A549 (cell line): ENCODE data around the gene SOD2. TPM values are rescaled to one million over a fixed set of nuclear protein-coding genes. Genes with fewer than 3 reads are reported as not detected.

Source experiments
- ATAC-seq, 2 experiments: fragments of 200-7000 bp in 1 of 2; fragments of >200 bp in 1 of 2; cut with Nextera tagmentation in 1 of 2; cut with Tn5 transposase in 1 of 2; 3 replicates each; pipeline versions ENCODE4 v1.8.0 to v1.9.1; 2018 to 2020; ENCODE audit warnings: mild to moderate bottlenecking in 1 of 2, moderate library complexity in 1 of 2
- CTCF ChIA-PET: fragments of 300-600 bp; sonication (Branson Sonifier 250); formaldehyde crosslinking; extraction: SDS; loops from one replicate; lab custom pipeline; 2021; ENCODE audit warnings: antibody characterized with exemption, inconsistent platforms; lab: Yijun Ruan, JAX
- POLR2A ChIA-PET: fragments of 350-600 bp; formaldehyde crosslinking; extraction: SDS; loops from one replicate; lab custom pipeline; 2021; ENCODE audit warnings: antibody characterized with exemption, inconsistent platforms; lab: Yijun Ruan, JAX
- DNase-seq, 2 experiments: peaks; one replicate each; pipeline versions ENCODE4 v3.0.0 to v3.0.0-alpha.2; 2011 to 2016; ENCODE audit warnings: low read depth in 1 of 2, low spot score in 1 of 2
- FAIRE-seq: peaks from 2 replicates; lab custom pipeline; 2011; peaks lifted over from hg19 to GRCh38; lab: Jason Lieb, UNC
- H3K27ac ChIP-seq, 2 experiments: fragments of >200 bp; sonication (Bioruptor Twin); formaldehyde crosslinking; 3 replicates each; pipeline ENCODE4 v1.5.1; 2016 to 2017
- H3K4me1 ChIP-seq: fragments of >200 bp; sonication (Bioruptor Twin); formaldehyde crosslinking; 3 replicates; pipeline ENCODE4 v1.6.1; 2016
- H3K4me2 ChIP-seq: fragments of >200 bp; sonication (Bioruptor Twin); formaldehyde crosslinking; 3 replicates; pipeline ENCODE4 v1.6.1; 2016
- H3K4me3 ChIP-seq: fragments of >200 bp; sonication (Bioruptor Twin); formaldehyde crosslinking; 3 replicates; pipeline ENCODE4 v1.5.1; 2016
- H3K9me3 ChIP-seq: fragments of >200 bp; sonication (Bioruptor Twin); formaldehyde crosslinking; 3 replicates; pipeline ENCODE4 v1.6.1; 2016
- CBX8 ChIP-seq: fragments of 200-600 bp; sonication (generic); IDR thresholded peaks from 2 replicates; pipeline ENCODE4 v1.6.1; 2016
- CEBPB ChIP-seq, 2 experiments: fragments of >200 bp in 1 of 2; sonication (Bioruptor Twin) in 1 of 2; formaldehyde crosslinking in 1 of 2; IDR thresholded peaks; 2 replicates each; pipeline ENCODE4 v1.6.1; 2012 to 2016
- EHMT2 ChIP-seq: fragments of 200-600 bp; sonication (generic); IDR thresholded peaks from 2 replicates; pipeline ENCODE4 v1.6.1; 2016; ENCODE audit warnings: antibody characterized with exemption, low read depth, mild to moderate bottlenecking, moderate library complexity
- EP300 ChIP-seq, 2 experiments: fragments of >200 bp; sonication (Bioruptor Twin); formaldehyde crosslinking; IDR thresholded peaks; 2 replicates in 1 of 2; 3 replicates in 1 of 2; pipeline ENCODE4 v1.6.1; 2016 to 2017
- FOSL2 ChIP-seq, 2 experiments: fragments of 450-650 bp in 1 of 2; fragments of >200 bp in 1 of 2; sonication (Bioruptor Twin) in 1 of 2; formaldehyde crosslinking; IDR thresholded peaks; 2 replicates each; pipeline versions ENCODE4 v1.5.0 to v1.6.1; 2016 to 2020; ENCODE audit warnings: mild to moderate bottlenecking in 1 of 2, moderate library complexity in 1 of 2
- FOXS1 ChIP-seq: fragments of 250-450 bp; sonication (Bioruptor Pico); IDR thresholded peaks from 2 replicates; pipeline ENCODE4 v1.5.0; 2020; ENCODE audit warnings: mild to moderate bottlenecking, moderate library complexity
- HOXB5 ChIP-seq: fragments of 250-450 bp; sonication (Bioruptor Pico); IDR thresholded peaks from 2 replicates; pipeline ENCODE4 v1.5.0; 2020; ENCODE audit warnings: mild to moderate bottlenecking, moderate library complexity
- MAZ ChIP-seq: fragments of 150-350 bp; IDR thresholded peaks from 2 replicates; pipeline ENCODE4 v1.6.1; 2014; ENCODE audit warnings: antibody characterized with exemption, low read depth, low read length, borderline replicate concordance
- MYC ChIP-seq: IDR thresholded peaks from 2 replicates; pipeline ENCODE4 v1.6.1; 2012; ENCODE audit warnings: mild to moderate bottlenecking, inconsistent platforms, low read length, improper control_type of control experiment, borderline replicate concordance
- NPAS2 ChIP-seq: fragments of 250-450 bp; sonication (Bioruptor Pico); IDR thresholded peaks from 2 replicates; pipeline ENCODE4 v1.8.0; 2022; ENCODE audit warnings: mild to moderate bottlenecking, moderate library complexity, borderline replicate concordance
- PBX3 ChIP-seq: IDR thresholded peaks from 2 replicates; pipeline ENCODE4 v1.6.1; 2012
- RAD21 ChIP-seq, 2 experiments: fragments of >200 bp in 1 of 2; sonication (Bioruptor Twin) in 1 of 2; formaldehyde crosslinking in 1 of 2; IDR thresholded peaks in 1 of 2; conservative IDR thresholded peaks in 1 of 2; 2 replicates in 1 of 2; 3 replicates in 1 of 2; pipeline ENCODE4 v1.6.1; 2012 to 2018; ENCODE audit warnings: inconsistent platforms in 1 of 2
- RCOR1 ChIP-seq: fragments of 150-350 bp; IDR thresholded peaks from 2 replicates; pipeline ENCODE4 v1.6.1; 2014; ENCODE audit warnings: antibody characterized with exemption, low read length, low read depth
- RFX5 ChIP-seq: fragments of 450-650 bp; IDR thresholded peaks from 2 replicates; pipeline ENCODE4 v1.7.1; 2014; ENCODE audit warnings: antibody characterized with exemption, mild to moderate bottlenecking, moderate library complexity
- SMC3 ChIP-seq: fragments of >200 bp; sonication (Bioruptor Twin); formaldehyde crosslinking; IDR thresholded peaks from 3 replicates; pipeline ENCODE4 v1.6.1; 2018; ENCODE audit warnings: inconsistent platforms
- TFCP2L1 ChIP-seq: fragments of 250-450 bp; sonication (Bioruptor Pico); IDR thresholded peaks from 2 replicates; pipeline ENCODE4 v1.5.0; 2021; ENCODE audit warnings: mild to moderate bottlenecking
- ZNF302 ChIP-seq: fragments of 250-450 bp; sonication (Bioruptor Pico); IDR thresholded peaks from 2 replicates; pipeline ENCODE4 v1.9.0; 2021; ENCODE audit warnings: inconsistent platforms, mild to moderate bottlenecking, moderate library complexity
- ZSCAN20 ChIP-seq: fragments of 250-450 bp; sonication (Bioruptor Pico); IDR thresholded peaks from 2 replicates; pipeline ENCODE4 v1.8.0; 2022; ENCODE audit warnings: mild to moderate bottlenecking, moderate library complexity
- WGBS: methylation state at CpG from one replicate; pipeline ENCODE4 v1.1.6; 2017; ENCODE audit errors: missing lambda C conversion rate; 5-methylcytosine and 5-hydroxymethylcytosine counted together
- polyA plus RNA-seq, 4 experiments: library from polyadenylated mRNA; depleted of rRNA in 3 of 4; stranded (reverse); fragments of >200 nt; fragmentation: RNase III in 1 of 4; extraction: RNeasy Plus Mini Kit Qiagen cat#74134 plus additional on column Dnase treatment in 1 of 4; gene quantifications; 2 replicates in 3 of 4; 3 replicates in 1 of 4; pipeline ENCODE4 v1.2.3, GENCODE V29; 2011 to 2017
- TF ChIP-seq, protein P1 (sequence below): fragments of >200 bp; sonication (Bioruptor Twin); formaldehyde crosslinking; IDR thresholded peaks from 3 replicates; pipeline ENCODE4 v1.5.1; 2016
- TF ChIP-seq, protein P2 (sequence below): fragments of 450-650 bp; IDR thresholded peaks from 2 replicates; pipeline ENCODE4 v1.6.1; 2014; ENCODE audit warnings: antibody characterized with exemption
- TF ChIP-seq, protein P3 (sequence below): IDR thresholded peaks from 2 replicates; pipeline ENCODE4 v1.6.1; 2012

SOD2 gene
- polyA plus RNA-seq, 2 of the 4 experiments (the other 2 are of a cell fraction): 34.8 to 81.0 TPM

DNA sequence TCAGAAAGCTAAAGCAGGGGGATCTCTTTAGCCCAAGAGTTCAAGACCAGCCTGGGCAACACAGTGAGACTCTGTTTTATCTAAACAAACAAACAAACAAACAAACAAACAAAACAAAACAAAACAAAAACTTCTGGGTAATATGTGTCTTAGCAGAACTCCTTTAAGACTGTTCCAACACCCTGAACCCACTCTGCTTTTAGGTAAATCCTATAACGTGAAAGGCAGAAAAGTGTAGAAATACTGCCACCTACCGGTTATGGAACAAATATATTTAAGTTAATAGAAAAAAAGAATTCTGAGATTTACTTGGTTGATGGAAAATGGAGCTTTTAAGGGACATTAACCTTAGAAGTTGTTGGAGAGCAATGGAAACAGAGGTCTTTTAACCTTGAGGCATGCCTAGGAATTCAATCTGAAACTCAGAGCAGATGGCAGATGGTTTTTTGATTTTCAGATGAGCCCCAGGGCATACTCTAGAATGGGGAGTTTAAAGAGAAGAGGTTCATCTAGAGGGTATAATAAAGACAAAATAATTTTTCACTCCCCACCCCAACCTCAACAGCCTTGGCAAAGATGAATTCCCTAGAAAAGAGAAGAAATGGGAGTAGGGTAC is 38.5 kb downstream of the SOD2 start:
- POLR2A ChIA-PET: no interaction called here
- no peak overlapping the region for H3K27ac ChIP-seq
- H3K4me3 ChIP-seq: no peak overlapping the region
- CTCF ChIA-PET: interaction anchor here (0.6 to 3.0 kb wide), 38 partner anchors 8 to 646 kb away, joined by 3 to 31 read pairs (median 4); no protein-coding TSS in a partner anchor
- peak; percentile 51 for FAIRE-seq
- DNase-seq: peak; percentile 11 to 49
- TF ChIP-seq RAD21 (conservative IDR thresholded peaks at IDR 0.05 in 1 of 2, IDR thresholded peaks at IDR 0.05 in 1 of 2) (peak; percentile 71 to 78), HOXB5 (CRISPR knock-in tag) (no peak), FOSL2 (IDR thresholded peaks at IDR 0.05) (no peak), FOSL2 (CRISPR knock-in tag; IDR thresholded peaks at IDR 0.05) (no peak), MAZ (no peak), CEBPB (IDR thresholded peaks at IDR 0.05) (no peak), EP300 (IDR thresholded peaks at IDR 0.05) (no peak), TFCP2L1 (CRISPR knock-in tag) (no peak), RFX5 (no peak), NPAS2 (CRISPR knock-in tag) (no peak), EHMT2 (no peak), ZSCAN20 (no peak), SMC3 (peak; percentile 60), PBX3 (no peak), ZNF302 (no peak)
- TF ChIP-seq, protein P1, sequence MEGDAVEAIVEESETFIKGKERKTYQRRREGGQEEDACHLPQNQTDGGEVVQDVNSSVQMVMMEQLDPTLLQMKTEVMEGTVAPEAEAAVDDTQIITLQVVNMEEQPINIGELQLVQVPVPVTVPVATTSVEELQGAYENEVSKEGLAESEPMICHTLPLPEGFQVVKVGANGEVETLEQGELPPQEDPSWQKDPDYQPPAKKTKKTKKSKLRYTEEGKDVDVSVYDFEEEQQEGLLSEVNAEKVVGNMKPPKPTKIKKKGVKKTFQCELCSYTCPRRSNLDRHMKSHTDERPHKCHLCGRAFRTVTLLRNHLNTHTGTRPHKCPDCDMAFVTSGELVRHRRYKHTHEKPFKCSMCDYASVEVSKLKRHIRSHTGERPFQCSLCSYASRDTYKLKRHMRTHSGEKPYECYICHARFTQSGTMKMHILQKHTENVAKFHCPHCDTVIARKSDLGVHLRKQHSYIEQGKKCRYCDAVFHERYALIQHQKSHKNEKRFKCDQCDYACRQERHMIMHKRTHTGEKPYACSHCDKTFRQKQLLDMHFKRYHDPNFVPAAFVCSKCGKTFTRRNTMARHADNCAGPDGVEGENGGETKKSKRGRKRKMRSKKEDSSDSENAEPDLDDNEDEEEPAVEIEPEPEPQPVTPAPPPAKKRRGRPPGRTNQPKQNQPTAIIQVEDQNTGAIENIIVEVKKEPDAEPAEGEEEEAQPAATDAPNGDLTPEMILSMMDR: peak; percentile 65; the same call in 2 of the 3 replicates
- TF ChIP-seq, protein P2, sequence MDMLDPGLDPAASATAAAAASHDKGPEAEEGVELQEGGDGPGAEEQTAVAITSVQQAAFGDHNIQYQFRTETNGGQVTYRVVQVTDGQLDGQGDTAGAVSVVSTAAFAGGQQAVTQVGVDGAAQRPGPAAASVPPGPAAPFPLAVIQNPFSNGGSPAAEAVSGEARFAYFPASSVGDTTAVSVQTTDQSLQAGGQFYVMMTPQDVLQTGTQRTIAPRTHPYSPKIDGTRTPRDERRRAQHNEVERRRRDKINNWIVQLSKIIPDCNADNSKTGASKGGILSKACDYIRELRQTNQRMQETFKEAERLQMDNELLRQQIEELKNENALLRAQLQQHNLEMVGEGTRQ: no peak
- no peak overlapping the region for H3K4me2 ChIP-seq
- ATAC-seq: peak in 1 of 2 experiments; percentile 62; a peak in 3 of 6 replicates
- H3K9me3 ChIP-seq: no peaks in the 10 kb centered on the region
- no peaks in the 10 kb centered on the region for H3K4me1 ChIP-seq
- WGBS: 0% methylated on average over 2 of the region's 2 CpGs

- H3K4me2 ChIP-seq: no peak overlapping the region
- TF ChIP-seq RAD21 (conservative IDR thresholded peaks at IDR 0.05 in 1 of 2, IDR thresholded peaks at IDR 0.05 in 1 of 2): no peak
- TF ChIP-seq MYC: no peak
- no peak for TF ChIP-seq NPAS2 (CRISPR knock-in tag)
- no peak for TF ChIP-seq RCOR1
- TF ChIP-seq CBX8: no peak
- TF ChIP-seq, protein P3, sequence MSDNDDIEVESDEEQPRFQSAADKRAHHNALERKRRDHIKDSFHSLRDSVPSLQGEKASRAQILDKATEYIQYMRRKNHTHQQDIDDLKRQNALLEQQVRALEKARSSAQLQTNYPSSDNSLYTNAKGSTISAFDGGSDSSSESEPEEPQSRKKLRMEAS: no peak
- no peak for TF ChIP-seq FOXS1 (CRISPR knock-in tag)
- H3K9me3 ChIP-seq: no peaks in the 10 kb centered on the region
- CTCF ChIA-PET: no interaction called here
- H3K27ac ChIP-seq: no peak overlapping the region
- WGBS: 92% methylated on average over 8 of the region's 8 CpGs
- DNase-seq (no peak), FAIRE-seq (no peak), ATAC-seq (no peak)
- peaks cover 3% of the 10 kb centered on the region; the same call in 1 of the 3 replicates for H3K4me1 ChIP-seq
- no peak overlapping the region for H3K4me3 ChIP-seq
- POLR2A ChIA-PET: no interaction called here
These were observed 42.7 kb downstream of the SOD2 start for GRCh38 chr6:159650314-159650713.
